Spinal cord (tissue), 10 donors: ENCODE data around the gene MRPS12. TPM values are rescaled to one million over a fixed set of nuclear protein-coding genes. Genes with fewer than 3 reads are reported as not detected.
A peak's percentile ranks its signal among the peaks of the same experiment; 100 is the strongest.

Experiments
- DNase-seq, 6 donors: peaks; one replicate each; pipeline versions ENCODE4 v3.0.0 to v3.0.0-alpha.2; 2013 to 2015; ENCODE audit warnings: low spot score in 6 of 6, low read depth in 4 of 6
- H3K27ac ChIP-seq: one replicate; pipeline ENCODE4 v1.5.1; 2013; ENCODE audit warnings: low read depth, low read length, control low read depth
- H3K27me3 ChIP-seq: one replicate; pipeline ENCODE4 v1.6.1; 2013; ENCODE audit warnings: low read length; ENCODE audit not compliant: control insufficient read depth, insufficient read depth
- H3K36me3 ChIP-seq: one replicate; pipeline ENCODE4 v1.6.1; 2013; ENCODE audit warnings: low read length; ENCODE audit not compliant: control insufficient read depth, insufficient read depth
- H3K4me1 ChIP-seq: one replicate; pipeline ENCODE4 v1.6.1; 2013; ENCODE audit warnings: low read length; ENCODE audit not compliant: control insufficient read depth, insufficient read depth
- H3K4me3 ChIP-seq: one replicate; pipeline ENCODE4 v1.5.1; 2013; ENCODE audit warnings: low read depth, low read length, control low read depth
- H3K9me3 ChIP-seq: one replicate; pipeline ENCODE4 v1.6.1; 2013; ENCODE audit warnings: low read length; ENCODE audit not compliant: control insufficient read depth, insufficient read depth
- WGBS: methylation state at CpG from one replicate; pipeline ENCODE4 v1.1.5; 2013; ENCODE audit warnings: missing lambda C conversion rate; ENCODE audit not compliant: insufficient coverage; 5-methylcytosine and 5-hydroxymethylcytosine counted together
- polyA plus RNA-seq, 2 donors: library from polyadenylated mRNA; unstranded; fragments of 120-200 nt; gene quantifications; one replicate each; pipeline ENCODE4 v1.2.1, GENCODE V29; 2013; ENCODE audit not compliant: insufficient read length in 2 of 2
- total RNA-seq, 2 donors: library from RNA; depleted of rRNA in 1 of 2; stranded (reverse); fragments of 120-200 nt in 1 of 2; fragments of >200 nt in 1 of 2; gene quantifications; one replicate each; pipeline versions ENCODE4 v1.2.3 to v1.2.4, GENCODE V29; 2013 to 2014
- donor health status: healthy.

The MRPS12 gene
- total and polyA plus RNA-seq, 4 donors = 18.7 to 26.9 (median 23.9) TPM

DNA sequence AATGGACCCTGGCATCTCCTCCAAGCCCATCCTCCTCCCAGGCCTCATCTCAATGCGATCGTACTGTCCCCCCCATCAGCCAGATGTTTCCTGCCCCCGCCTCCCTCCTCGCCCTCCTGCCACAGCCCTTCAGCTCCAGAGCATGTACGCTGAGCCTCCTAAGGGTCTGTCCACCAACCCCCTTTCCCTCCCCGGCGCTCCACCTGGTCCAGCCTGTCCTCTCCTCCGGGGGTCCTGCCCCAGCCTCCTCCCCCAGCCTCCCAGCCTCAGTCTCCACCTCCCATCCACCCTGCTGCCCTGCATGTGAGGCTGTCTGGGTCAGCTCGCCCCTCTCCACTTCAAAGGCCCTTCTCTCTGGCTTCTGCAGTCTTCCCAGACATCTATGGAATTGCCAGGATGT, 35.8 kb upstream of the MRPS12 start:
- H3K36me3 ChIP-seq = peaks cover 53% of the 10 kb centered on the region
- H3K4me3 ChIP-seq = peak overlapping the region; percentile 16
- H3K27ac ChIP-seq = peak overlapping the region; percentile 40
- no peaks in the 10 kb centered on the region for H3K27me3 ChIP-seq
- no peak for DNase-seq
- peaks cover 54% of the 10 kb centered on the region for H3K4me1 ChIP-seq
- no peaks in the 10 kb centered on the region for H3K9me3 ChIP-seq
- WGBS = 50% methylated on average over 9 of the region's 9 CpGs

GRCh38 chr19:38898788-38899446, 31.8 kb upstream of the MRPS12 start:
- peaks cover 46% of the 10 kb centered on the region for H3K4me1 ChIP-seq
- H3K27ac ChIP-seq = peak overlapping the region; percentile 86
- H3K36me3 ChIP-seq = peaks cover 20% of the 10 kb centered on the region
- 5% methylated on average over 22 of the region's 25 CpGs for WGBS
- H3K4me3 ChIP-seq = peak overlapping the region; percentile 91
- DNase-seq = peak in 1 of 6 donors; percentile 7
- no peaks in the 10 kb centered on the region for H3K27me3 ChIP-seq
- H3K9me3 ChIP-seq = no peaks in the 10 kb centered on the region

DNA sequence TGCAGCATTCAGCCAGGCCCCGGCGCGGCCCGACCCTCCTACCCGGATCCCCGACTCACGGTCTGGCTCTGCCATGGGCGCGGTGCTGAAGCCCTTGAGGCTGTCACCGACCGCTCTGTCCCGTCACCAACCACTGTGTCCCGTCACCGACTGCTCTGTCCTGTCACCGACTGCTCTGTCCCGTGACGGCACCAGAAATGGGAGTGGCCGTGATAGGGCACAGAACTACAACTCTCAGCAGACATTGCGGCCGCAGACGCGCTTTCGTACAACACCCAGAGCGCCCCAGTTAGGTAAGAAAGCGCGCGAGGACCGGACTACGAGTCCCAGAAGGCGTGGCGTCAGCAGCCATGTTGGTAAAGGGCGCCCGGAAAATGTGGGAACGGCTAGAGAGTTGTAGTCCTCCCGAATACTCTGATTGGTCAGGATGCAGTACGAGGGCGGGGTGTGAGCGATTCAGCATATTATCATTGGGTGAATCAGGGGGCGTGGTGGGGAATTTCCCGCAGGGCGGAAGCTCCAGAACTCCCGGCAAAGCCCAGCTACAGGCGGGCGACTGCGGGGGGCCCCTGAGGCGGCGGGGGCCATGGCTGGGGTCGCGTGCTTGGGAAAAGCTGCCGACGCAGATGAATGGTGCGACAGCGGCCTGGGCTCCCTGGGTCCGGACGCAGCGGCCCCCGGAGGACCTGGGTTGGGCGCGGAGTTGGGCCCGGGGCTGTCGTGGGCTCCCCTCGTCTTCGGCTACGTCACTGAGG, 31.1 kb upstream of the MRPS12 start, which contains the start of the genes NFKBIB and SIRT2:
Gene NFKBIB (plus strand): TSS at position 523 of the 755 bp plus-strand sequence. CDS start 64 bp downstream, at position 587.
Gene SIRT2 (minus strand): TSS at position 172 of the 755 bp plus-strand sequence. CDS start 97 bp downstream, at position 75.
- Histone ChIP-seq H3K27ac (peak within 1 kb of the TSS; percentile 93), H3K36me3 (peaks cover 13% of the 10 kb centered on the region), H3K4me3 (peak within 1 kb of the TSS; percentile 91), H3K9me3 (no peaks in the 10 kb centered on the region), H3K4me1 (peaks cover 39% of the 10 kb centered on the region), H3K27me3 (no peaks in the 10 kb centered on the region)
- under 1% methylated on average over 64 of the region's 64 CpGs for whole genome bisulfite sequencing
- peak; percentile 99 to 100 (median 100) for DNase-seq

DNA sequence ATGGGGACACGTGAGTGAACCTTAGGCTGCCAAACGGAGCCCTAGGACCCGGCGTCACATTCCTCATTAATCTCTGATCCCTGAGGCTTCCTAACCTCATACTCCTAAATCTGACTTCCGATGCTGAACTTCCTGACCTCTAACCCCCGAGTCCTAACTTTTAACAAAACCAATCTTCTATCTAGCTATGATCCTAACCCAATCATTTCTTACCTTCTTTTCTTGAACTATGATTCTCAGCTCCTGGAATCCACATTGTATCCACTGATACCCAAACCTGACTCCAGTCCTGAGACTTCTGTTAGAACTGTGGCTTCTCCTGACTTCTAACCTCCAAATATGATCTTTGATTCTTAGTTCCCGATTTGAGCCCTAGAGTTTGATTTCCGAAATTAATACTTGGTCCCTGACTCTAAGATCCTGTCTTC, 30.5 kb upstream of the MRPS12 start:
- Histone ChIP-seq H3K36me3 (peaks cover 11% of the 10 kb centered on the region), H3K9me3 (no peaks in the 10 kb centered on the region), H3K4me1 (peaks cover 33% of the 10 kb centered on the region), H3K27ac (peak overlapping the region; percentile 93), H3K27me3 (no peaks in the 10 kb centered on the region), H3K4me3 (peak overlapping the region; percentile 91)
- DNase-seq = no peak
- 0% methylated on average over 6 of the region's 8 CpGs for WGBS

GRCh38 chr19:38900743-38901190, 30.0 kb upstream of the MRPS12 start:
- no peak overlapping the region for H3K4me3 ChIP-seq
- peaks cover 15% of the 10 kb centered on the region for H3K36me3 ChIP-seq
- peaks cover 29% of the 10 kb centered on the region for H3K4me1 ChIP-seq
- WGBS = 63% methylated on average over 1 of the region's 3 CpGs
- no peak overlapping the region for H3K27ac ChIP-seq
- H3K9me3 ChIP-seq = no peaks in the 10 kb centered on the region
- no peaks in the 10 kb centered on the region for H3K27me3 ChIP-seq
- no peak for DNase-seq

DNA sequence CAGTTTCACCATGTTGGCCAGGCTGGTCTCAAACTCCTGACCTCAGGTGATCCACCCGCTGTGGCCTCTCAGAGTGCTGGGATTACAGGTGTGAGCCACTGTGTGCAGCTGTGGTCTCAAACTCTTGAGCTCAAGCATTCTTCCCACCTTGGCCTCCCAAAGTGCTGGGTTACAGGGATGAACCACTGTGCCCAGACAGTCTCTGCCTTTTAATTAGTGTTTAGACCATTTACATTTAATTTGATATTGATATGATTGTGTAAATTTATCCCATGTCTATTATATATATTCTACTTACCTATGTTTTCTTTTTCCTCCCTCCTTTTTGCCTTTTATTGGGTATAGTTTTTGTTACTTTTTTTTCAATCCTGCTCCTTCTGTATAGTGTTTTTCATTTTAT, 29.1 kb upstream of the MRPS12 start:
- 100% methylated on average over 1 of the region's 1 CpG for WGBS
- H3K4me1 ChIP-seq = peaks cover 24% of the 10 kb centered on the region
- no peak overlapping the region for H3K4me3 ChIP-seq
- H3K36me3 ChIP-seq = peaks cover 19% of the 10 kb centered on the region
- no peaks in the 10 kb centered on the region for H3K9me3 ChIP-seq
- no peaks in the 10 kb centered on the region for H3K27me3 ChIP-seq
- DNase-seq = no peak
- no peak overlapping the region for H3K27ac ChIP-seq

GRCh38 chr19:38904581-38905539, 25.9 kb upstream of the MRPS12 start:
- Histone ChIP-seq H3K4me1 (no peaks in the 10 kb centered on the region), H3K27me3 (no peaks in the 10 kb centered on the region), H3K27ac (no peak overlapping the region), H3K36me3 (peaks cover 38% of the 10 kb centered on the region), H3K4me3 (no peak overlapping the region), H3K9me3 (no peaks in the 10 kb centered on the region)
- DNase-seq = no peak
- 92% methylated on average over 34 of the region's 35 CpGs for WGBS

DNA sequence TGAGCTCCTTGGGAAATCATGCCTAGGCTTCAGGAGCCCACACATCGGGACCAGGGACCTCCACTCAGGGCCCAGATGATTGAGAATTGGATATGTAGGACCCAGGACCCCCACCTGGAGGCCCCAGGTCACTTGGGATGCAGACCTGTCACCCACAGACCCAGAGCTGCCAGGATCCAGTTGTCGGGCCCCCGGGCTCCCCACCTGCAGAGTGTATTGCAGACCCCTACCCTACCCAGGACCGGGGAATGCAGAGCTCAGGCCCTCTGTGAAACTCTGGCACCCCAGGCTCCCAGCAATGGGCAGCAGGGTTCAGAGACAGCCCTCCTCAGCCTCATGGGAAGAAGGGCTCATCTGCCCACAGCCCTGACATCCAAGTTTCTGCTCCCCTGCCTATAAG, 25.1 kb upstream of the MRPS12 start:
- no peaks in the 10 kb centered on the region for H3K9me3 ChIP-seq
- WGBS = 100% methylated on average over 2 of the region's 4 CpGs
- no peaks in the 10 kb centered on the region for H3K4me1 ChIP-seq
- H3K4me3 ChIP-seq = no peak overlapping the region
- peaks cover 42% of the 10 kb centered on the region for H3K36me3 ChIP-seq
- no peak for DNase-seq
- no peak overlapping the region for H3K27ac ChIP-seq
- no peaks in the 10 kb centered on the region for H3K27me3 ChIP-seq

DNA sequence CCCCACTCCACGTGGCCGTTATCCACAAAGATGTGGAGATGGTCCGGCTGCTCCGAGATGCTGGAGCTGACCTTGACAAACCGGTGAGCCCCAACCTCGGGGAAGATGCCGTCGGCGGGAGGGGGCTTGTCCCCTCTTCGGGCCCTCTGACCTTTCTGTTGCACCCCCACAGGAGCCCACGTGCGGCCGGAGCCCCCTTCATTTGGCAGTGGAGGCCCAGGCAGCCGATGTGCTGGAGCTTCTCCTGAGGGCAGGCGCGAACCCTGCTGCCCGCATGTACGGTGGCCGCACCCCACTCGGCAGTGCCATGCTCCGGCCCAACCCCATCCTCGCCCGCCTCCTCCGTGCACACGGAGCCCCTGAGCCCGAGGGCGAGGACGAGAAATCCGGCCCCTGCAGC, 23.5 kb upstream of the MRPS12 start:
- Histone ChIP-seq H3K9me3 (no peaks in the 10 kb centered on the region), H3K27me3 (peaks cover 2% of the 10 kb centered on the region), H3K36me3 (peaks cover 44% of the 10 kb centered on the region), H3K4me1 (peaks cover 7% of the 10 kb centered on the region), H3K4me3 (no peak overlapping the region), H3K27ac (no peak overlapping the region)
- 94% methylated on average over 29 of the region's 29 CpGs for WGBS
- DNase-seq = no peak
